GM21367 (cell line): ENCODE measurements around the gene TMC3.
"Not testable (repeated sequence)": the region's sequence is repeated elsewhere in the genome, so short reads cannot be mapped to it uniquely, and the experiment has no call there.

ENCODE experiments used
- ATAC-seq: cut with Tn5 transposase; IDR thresholded peaks from one replicate; pipeline ENCODE4 v1.9.1; 2021; ENCODE audit not compliant: unreplicated experiment

TMC3 gene

DNA sequence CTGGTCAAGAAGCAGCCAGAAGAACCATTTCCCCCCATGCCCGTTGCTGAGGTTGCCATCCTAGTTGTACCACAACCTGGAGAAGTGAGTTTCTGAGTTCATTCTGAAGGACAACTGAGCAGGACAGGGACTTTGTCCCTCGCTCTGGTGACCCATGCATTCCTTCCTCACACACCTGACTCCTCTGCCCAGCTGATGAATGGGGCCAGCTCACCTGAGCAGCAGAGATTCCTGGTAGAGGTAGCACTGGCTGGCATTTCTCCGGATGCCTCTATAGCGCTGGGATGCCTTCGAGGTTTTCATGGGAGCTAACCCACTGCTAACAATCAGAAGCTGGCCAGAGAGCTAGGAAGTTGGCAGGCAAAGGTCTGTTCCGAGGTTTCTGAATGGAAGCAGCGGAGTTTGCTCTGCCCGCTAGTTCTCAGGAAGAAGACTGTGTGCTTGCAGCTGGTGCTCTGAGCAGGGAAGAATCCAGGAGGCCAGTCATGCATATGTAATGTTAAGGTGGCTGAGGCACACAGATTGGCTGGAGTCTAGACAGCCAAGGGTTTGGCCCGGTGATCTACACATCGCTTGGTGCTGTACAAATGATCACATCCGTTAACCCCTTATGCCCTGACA is at the start of gene TMC3:
Gene TMC3, minus strand, starts transcription at position 439 of the 621 bp plus-strand sequence. Its CDS starts 136 bp downstream, at position 303.
- ATAC-seq: no peak

DNA sequence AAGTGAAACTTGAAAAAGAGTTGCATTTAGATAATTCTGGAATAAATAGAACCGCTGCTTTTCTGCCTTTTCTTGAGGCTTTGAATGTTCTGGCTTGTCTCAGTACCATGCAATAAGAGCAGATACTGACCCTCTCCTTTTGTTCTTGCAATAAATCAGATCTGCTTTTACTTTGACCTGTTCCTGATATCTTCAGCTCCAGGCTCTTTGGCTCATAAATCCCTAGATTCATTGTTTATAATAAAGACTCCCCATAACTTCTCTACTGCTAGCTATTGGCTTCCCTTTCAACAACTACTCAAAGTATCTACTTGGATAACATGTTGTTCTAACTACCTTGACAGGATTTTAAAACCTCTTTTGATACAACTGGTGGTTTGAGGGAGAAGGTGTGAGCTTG is 47.4 kb upstream of the TMC3 start:
- ATAC-seq: no peak

DNA sequence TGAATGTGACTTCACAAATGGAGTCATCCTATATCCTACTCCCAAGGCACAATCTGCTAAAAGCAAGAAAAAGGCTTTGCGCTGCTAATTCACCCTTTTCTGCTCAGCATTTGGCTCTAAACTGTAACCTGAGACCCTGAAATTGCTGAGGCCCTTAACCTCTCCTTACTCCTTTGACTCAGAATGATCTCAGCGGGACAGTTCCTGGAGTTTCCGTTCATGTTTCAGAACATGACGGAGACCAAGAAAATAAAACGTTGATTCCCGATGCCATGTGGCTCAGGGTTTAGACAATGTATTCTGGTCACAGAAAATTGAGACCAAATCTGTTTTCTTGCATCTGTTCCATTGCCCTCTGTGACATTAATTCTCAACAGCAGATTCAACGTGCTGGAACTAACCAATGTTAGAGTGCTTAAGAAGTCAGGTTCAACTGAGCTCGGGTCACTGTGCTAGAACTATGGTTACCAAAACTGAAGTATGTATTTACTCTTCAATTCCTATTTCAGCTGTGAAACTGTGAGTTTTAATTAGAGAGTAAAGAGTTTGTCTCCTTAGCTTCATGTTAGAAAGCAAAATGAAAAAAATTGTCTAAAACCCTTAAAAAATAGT is 45.4 kb upstream of the TMC3 start:
- no peak for ATAC-seq

DNA sequence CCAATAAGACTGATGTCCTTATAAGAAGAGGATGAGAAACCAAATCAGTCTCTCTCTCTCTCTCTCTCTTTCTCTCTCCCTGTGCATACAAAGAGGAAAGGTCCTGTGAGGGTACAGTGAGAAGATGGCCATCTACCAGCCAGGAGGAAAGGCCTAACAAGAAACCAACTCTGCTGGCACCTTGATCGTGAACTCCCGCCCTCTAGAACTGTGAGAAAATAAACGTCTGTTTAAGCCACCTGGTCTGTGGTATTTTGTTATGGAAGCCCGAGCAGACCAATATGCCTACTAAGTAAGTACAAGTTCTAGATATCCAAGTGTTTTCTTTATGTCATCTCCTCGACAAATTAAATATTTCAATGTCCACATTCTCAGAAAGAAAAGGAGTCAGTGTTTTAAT is 44.9 kb upstream of the TMC3 start:
- no peak for ATAC-seq

DNA sequence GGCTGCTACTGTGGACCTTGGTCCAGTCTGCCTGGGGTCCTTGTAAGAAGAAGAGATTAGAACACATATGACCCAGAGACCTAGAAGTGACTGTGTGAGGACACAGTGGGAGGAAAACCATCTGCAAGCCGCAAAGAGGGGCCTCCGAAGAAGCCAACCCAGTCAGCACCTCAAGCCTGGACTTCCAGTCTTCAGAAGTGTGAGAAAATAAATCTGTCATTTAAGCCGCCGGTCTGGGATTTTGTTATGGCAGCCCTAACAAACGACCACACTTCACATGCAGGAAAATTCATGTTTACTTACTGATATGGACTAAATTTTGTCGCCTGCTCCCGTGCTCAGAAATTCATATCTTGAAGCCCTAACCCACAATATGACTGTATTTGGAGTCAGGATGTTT is 44.4 kb upstream of the TMC3 start:
- ATAC-seq: no peak

DNA sequence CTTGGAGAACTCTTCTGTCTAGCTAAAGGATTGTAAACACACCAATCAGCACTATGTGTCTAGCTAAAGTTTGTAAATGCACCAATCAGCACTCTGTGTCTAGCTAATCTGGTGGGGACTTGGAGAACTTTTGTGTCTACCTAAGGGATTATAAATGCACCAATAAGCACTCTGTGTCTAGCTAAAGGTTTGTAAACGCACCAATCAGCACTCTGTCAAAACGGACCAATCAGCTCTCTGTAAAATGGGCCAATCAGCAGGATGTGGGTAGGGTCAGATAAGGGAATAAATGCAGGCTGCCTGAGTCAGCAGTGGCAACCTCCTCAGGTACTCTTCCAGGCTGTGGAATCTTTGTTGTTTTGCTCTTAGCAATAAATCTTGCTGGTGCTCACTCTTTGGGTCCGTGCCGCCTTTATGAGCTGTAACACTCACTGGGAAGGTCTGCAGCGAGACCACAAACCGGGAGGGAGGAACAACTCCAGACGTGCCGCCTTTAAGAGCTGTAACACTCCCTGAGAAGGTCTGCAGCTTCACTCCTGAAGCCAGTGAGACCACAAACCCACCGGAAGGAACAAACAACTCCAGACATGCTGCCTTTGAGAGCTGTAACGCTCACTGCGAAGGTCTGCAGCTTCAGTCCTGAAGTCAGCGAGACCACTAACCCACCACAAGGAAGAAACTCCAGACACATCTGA is 40.4 kb upstream of the TMC3 start:
- not testable (repeated sequence) for ATAC-seq

DNA sequence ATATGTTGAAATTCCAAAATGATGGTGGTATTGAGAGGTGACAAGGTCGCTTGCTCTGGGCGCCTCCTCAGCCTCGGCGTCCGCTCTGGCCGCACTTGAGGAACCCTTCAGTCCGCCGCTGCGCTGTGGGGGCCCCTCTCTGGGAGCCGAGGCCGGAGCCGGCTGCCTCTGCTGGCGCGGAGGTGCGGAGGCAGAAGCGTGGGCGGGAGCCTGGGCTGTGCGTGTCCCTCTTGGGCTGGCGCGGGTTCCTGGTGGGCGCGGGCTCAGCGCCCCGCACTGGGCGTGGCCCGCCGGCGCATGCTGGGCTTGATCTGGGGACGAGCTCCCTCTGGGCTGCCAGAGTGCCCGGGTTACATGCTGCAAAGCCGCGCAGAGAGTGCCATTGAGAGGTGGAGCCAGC is 39.8 kb upstream of the TMC3 start:
- no peak for ATAC-seq

DNA sequence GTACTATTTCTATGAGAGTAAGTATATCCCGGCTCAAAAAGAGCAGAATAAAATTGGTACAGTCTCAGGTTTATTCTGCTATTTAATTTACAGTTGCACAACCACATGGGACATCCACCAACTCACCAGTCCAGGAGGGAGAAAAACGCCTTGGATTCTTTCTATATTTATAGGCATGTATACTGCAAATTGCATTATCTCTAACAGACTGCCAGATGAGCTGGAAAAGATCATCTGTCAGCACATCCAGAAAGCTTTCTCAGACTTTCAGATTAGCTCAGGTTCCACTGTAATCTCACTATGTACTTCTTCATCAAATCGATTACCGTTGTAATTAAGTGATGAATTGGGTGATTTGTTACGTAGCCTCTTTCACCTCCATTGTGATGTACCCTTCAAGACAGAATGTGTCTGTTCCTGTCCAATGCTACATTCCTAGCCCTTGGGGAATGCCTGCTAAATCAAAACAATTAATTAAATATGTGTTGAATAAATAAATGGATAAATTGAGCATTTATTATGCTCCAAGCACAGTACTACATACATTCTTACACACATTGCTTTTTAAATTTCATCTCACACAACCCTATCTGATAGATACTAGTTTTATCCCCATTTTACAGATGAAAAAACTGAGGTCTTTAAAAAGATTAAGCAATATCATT is 38.1 kb upstream of the TMC3 start:
- ATAC-seq: no peak

DNA sequence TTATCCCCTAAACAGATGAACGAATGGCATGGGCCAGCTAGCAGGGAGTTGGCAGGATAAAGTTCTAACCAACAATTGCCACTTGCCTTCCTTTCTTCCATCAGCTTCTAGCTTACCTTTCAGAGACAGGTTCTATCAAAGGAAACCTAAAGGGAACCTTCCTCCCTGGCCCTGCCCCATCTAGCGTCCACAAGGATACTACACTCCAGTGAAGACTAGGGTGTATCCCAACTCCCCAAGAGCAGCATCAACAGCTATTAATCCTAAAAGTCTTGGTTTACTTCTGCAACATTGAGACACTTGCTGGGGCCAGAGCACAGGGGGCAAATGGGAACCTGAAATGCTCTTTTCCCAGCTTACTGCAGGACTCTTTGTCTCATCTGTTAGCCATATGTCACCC is 37.0 kb upstream of the TMC3 start:
- no peak for ATAC-seq

DNA sequence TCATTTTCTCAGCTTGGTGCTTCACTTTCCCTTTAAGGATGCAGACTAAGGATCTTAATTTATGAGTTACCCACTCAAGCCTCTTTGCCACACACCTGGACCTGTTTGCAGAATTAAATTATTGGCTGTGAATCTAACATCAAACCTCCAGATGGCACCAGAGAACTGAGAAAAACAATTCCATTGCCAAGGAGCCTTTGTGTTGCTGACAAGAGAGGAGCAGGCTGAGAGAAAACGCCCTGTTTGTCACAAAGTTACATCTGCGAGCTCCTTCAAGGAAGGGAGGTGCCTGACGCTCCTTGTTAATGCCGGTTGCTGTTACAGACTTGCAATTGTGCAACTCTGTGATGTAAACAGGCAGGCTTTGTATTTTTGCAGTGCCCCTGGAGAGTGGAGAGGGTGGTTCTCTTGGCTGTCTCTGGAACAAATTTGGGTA is 36.3 kb upstream of the TMC3 start:
- ATAC-seq: peak; percentile 51

DNA sequence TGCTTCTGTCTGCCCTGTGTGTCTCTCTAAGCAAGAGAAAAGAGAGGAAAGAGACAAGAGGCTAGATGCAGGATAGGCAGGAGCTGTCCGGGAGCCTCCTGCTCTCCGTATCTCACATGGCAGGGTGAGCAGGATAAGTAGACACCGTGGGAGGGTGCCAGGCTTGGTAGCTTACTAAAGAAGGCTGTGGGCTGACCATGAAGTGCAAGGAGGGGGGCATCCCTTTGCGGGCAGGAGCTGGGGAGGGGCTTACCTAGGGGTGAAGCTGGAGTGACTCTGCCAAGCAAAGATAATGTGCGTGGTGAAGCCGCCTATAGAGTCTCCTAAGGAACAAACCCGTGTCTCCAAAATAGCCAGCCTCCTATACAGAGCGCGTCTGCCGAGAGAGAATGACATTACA is 33.7 kb upstream of the TMC3 start:
- ATAC-seq: no peak

DNA sequence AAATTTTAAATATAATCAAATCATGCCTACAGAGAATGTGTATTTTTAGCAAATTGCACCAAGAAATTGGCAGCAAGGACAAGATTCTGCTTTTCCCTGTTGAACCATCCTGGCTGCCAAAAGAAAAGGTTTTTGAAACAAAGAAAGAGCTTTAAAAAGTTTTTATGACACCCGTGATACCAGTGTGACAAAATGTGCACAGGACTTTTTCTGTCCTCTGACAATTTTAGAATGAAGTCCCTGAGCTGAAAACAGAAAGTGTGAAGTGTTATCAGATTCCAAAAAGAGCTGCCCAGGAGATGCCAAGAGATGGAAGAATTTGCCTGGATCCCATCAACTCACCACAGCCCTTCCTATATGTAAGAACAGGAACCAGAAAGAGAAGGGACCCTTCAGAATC is 33.2 kb upstream of the TMC3 start:
- no peak for ATAC-seq

DNA sequence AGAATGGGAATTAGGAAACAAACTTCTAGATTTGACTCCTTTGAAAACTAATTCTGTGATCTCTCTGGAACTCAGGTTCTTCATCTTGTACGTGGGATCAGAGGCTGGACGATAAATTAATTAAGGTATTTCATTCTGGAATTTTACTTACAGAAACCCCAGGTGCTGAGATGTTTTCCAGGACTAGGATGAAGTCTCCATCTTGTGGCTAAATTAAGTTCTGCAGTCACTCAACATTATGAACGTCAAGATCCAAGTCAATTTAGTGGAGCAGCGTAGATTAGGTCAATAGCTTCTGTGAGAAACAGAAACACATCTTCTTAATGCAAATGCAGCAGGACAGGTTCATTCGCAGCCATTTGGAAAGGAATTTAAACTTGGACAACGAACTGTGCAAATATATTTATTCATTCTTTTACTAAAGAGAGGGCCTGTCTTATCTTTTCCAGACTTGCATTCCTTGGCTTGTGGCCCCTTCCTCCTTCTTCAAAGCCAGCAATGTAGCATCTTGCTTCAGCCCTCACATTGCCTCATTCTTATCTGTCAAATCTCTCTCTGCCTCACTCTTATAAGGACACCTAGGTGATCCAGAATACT is 26.7 kb upstream of the TMC3 start:
- ATAC-seq: no peak

DNA sequence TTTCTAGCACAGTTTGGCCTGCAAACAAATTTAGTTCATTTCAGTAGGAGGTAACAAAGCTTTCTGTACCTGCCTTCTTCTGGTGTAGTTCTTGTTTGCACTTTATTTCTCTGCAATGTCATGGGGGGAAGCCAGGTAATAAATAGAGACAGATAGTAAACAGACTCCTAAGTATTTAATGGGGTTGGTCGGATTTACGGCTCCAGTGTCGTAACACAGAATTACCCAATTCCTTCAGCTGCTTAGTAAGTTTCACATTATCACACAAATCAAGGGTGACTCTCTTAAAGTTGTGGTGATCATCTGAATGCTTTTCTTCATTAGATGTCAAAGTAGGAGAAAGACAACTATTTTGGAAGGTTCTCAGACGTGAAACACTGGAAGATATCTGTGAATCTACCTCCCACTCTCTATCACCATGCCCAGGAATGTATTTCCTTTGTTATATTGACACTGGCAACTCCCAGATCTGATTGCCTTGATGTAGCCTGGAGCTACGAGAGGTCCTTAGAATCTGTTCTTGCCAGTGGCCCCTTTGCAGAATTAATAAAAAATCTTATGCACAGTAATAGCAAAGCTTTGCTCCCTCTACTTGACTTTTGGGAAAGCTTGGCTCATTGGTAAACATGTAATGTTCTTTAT is 25.0 kb upstream of the TMC3 start:
- no peak for ATAC-seq

DNA sequence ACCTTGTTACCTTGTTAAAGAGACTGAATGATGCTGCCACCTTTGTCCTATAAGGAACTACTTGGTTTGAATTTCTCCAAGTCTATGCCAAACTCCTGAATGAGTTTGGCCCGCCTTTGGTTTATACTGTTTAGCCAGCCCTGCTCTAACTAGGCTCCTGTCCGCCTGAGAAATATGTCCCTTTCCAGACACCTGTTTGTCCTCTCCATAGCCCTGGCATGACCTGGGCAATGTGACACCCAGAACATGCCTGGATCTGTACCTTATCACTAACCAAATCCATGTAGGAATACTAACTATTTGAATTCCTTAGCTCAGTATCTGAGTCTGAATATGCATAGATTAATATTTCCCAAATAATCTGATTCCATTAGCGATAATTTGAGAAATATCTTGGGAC is 24.4 kb upstream of the TMC3 start:
- no peak for ATAC-seq

DNA sequence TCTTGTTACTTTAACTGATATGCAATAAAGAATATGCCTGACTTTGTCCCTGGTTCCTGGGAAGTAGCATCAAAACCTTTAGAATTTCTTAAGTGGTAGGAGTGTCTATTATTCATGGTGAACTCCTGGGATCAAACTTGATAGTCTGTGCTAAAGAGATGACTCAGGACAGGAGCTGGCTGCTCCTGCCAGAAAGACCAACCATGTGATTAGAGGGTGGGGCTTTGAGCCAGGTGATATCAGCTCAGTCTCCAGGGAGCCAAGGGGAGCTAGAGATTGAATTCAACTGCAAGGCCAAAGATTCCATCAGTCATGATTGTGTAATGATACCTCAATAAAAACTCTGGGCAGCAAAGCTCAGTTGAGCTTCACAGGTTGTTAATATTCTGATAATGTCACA is 20.6 kb upstream of the TMC3 start:
- no peak for ATAC-seq

DNA sequence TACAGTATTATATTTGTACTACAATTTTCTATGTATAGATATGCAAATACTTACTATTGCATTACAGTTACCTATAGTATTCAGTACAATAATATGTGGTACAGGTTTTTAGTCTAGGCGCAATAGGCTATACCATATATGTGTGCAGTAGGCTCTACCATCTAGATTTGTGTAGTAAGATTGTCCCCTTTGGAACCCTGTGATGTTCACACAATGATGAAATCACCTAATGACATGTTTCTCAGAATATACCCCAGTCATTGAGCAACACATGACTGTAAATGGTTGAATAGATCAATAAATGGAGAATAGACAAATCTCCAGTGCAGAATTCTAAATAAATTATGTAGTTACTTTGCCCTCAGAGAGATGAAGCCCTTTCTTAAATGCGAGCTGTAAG is 17.6 kb upstream of the TMC3 start:
- no peak for ATAC-seq

DNA sequence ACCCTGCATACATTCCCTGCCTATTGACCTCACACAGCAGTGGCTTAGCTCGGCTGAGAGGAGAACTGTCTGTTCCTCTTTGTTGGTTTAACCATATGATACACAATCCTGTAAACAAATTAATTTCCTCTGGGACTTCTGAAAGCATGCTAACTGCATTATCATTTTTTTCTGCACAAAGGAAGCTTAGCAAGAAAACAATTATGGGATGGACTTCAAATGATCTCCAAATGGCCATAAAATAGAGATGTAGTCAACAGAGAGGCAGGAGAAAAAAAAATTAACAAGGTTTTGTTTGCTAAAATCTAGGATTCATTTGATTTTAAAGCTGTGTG is 14.4 kb upstream of the TMC3 start:
- ATAC-seq: no peak

DNA sequence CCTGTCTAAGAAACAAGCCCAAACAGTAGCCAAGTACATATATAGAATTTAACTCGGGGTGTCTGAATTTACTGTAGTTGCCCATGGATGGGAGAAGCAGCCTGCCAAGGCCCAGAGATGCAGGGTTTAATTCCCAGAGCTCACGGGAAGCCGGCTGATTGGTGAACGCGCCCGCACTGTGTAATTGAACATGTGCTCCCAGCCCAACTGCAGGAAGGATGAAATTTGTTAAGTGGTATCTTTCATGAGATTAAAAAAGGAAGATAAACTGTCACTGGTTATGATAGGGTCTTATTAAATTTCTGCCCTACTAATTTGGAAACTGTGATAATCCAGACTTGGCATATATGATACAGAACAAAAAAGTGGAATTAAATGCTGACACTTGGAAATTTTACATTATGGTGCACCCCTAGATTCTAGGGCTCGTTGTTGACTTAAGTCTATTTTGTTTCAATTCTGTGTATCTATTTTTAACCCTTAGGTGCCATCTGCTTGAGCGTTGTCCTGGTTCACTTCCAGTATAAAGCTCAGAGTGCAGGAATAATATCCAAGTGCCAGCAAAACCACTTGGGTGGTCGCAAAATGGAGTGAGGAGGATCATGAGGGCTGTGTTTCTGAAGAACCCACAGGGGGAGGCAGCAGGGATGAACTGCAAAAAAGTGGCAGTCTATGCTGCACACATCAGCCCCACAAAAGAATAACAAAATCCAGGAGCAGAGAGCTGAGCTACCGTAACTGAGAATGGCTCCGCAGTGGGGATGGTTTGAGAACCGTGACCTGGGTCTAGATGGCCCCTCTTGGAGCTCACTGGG is 13.8 kb upstream of the TMC3 start:
- no peak for ATAC-seq

DNA sequence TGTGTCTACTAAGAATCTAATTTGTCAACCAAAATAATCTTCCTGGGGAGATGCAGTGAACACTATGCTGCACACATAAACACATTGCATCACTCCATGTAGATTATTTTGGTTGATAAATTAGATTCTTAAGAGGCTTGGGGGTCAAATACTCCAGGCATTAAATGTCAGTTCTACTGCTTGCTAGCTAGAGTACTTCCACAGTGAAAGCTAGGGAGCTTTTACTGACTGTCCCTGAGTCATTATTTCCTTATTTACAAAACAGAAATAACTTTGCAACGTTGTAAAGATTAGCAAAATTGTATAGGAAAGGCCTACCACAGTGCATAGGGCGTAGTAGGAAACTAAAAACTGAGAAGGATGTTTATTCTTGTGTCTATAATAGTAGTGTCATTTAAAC is 12.9 kb upstream of the TMC3 start:
- ATAC-seq: no peak

DNA sequence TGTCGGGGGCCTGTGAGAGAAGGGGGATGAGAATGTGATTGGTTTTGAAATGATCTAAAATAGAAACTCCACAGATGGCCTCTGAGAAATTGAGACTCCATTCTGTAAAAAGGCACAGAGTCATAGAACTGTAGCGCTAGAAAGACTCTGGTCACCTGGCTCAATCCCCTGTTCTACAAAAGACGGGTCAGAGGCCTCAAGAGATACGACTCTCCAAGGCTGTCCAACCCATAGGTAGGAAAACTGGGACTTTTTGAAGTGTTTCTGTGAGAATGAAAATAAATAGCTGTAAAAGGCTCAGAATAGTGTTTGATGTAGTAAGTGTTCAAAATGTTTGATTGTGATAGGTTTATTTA is 11.7 kb upstream of the TMC3 start:
- no peak for ATAC-seq
